Coronary artery (tissue), 2 donors: ENCODE data around the gene MDFI.

ENCODE experiments used
- DNase-seq: peaks from one replicate; pipeline ENCODE4 v3.0.0-alpha.2; 2017; ENCODE audit warnings: low spot score
- H3K27ac ChIP-seq, 2 donors: fragments of 200-600 bp; sonication (generic); one replicate each; pipeline ENCODE4 v1.5.1; 2016 to 2019
- H3K4me3 ChIP-seq: fragments of 200-600 bp; sonication (generic); 2 replicates; pipeline ENCODE4 v1.5.1; 2016; ENCODE audit warnings: mild to moderate bottlenecking, moderate library complexity
- TF ChIP-seq, protein P1 (sequence below): fragments of 200-600 bp; sonication (generic); IDR thresholded peaks from one replicate; pipeline ENCODE4 v1.5.1; 2019; ENCODE audit warnings: antibody characterized with exemption

MDFI gene

DNA sequence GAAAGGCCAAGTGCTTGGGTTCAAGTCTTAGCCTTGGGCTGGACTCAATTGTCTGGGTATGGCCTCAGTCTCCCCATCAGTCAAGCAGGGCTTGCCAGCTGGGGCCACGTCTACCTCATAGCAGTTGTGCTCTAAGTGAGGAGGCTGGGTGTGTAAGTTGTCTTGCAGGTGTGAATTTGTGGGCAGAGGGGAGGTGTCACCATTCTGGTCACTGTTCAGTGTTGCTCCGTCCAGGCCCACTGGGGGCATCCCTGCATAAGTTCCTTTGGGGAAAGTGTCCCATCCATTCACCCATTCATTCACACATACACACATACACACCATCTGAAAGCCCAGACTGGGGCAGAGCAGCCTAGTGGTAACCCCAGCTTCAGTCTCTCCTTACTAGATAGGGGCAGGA lies 60.8 kb downstream of the MDFI start:
- DNase-seq, result no peak
- peak overlapping the region in 1 of 2 donors; percentile 63 for H3K27ac ChIP-seq
- TF ChIP-seq, protein P1, sequence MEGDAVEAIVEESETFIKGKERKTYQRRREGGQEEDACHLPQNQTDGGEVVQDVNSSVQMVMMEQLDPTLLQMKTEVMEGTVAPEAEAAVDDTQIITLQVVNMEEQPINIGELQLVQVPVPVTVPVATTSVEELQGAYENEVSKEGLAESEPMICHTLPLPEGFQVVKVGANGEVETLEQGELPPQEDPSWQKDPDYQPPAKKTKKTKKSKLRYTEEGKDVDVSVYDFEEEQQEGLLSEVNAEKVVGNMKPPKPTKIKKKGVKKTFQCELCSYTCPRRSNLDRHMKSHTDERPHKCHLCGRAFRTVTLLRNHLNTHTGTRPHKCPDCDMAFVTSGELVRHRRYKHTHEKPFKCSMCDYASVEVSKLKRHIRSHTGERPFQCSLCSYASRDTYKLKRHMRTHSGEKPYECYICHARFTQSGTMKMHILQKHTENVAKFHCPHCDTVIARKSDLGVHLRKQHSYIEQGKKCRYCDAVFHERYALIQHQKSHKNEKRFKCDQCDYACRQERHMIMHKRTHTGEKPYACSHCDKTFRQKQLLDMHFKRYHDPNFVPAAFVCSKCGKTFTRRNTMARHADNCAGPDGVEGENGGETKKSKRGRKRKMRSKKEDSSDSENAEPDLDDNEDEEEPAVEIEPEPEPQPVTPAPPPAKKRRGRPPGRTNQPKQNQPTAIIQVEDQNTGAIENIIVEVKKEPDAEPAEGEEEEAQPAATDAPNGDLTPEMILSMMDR, result no peak
- H3K4me3 ChIP-seq, result no peak overlapping the region

DNA sequence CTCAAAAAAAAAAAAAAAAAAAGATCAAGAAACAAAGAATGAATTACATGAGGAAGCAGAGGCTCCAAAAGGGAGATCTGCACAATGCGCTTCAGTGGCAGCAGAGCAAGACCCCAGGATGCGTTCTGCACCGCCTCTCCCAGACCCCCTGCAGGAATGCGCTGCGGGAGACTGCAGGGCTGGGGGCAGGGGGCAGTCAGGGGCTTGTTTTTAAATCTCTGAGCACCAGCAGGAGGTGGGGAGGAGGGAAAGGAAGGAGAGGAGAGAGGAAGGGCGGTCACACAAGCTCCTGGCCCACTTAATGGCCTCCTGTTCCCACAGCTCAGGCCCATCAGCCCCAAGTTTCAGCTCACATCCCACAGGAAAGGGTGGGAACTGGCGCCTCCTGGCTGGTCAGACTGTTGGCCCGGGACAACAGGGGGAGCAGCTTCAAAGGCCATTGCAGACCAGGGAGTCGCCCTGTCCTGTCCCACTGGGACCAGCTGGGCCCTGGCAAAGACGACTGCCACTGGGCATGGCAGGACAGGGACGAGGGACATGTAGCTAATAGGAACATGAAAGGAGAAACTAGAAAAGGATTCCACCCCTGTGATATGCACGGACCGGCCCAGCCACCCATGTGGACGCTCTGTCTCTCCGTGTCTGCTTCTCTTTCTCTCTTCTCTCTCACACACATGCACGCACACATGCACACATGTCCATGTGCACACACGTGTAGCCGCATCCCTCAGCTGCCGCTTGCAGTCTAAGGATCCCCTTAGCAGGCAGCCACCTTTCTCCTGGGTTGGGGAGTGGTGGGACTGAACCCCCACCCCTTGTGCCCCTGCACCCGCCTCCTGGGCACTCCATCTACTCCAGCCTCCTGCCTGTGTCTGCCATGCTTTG lies 62.4 kb downstream of the MDFI start:
- TF ChIP-seq, protein P1, result no peak
- DNase-seq, result no peak
- H3K27ac ChIP-seq, result no peak overlapping the region
- H3K4me3 ChIP-seq, result no peak overlapping the region

DNA sequence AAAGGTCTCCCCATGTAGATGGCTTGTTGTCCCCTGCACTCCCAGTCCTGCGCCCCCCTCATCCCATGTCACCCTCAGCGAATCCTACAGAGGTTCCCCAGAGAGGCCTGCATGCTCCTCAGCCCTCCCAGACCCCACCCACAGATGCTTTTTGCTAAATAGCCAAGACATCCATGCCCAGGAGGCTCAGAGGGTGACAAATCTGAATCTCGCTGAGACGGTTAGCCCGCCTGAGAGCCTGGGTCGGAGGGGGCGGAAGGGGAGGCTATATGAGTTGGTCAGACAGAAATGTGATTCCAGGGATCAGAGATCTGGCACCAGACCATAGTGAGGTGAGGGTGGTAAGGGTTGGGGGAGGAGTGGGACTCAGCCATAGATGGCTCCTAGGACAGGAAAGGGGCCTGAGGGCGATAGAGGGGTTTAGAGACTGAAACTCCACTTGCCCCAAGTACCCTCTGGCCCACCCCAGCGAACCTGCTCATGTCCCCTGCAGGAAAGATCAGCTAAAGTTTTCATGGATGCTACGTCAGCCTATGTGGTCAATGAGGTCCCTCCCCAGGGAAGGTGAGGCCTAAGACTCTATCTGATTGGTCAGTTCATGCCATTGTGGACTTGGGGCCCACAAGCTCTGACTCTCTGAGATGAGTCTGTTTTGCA lies 63.9 kb downstream of the MDFI start:
- TF ChIP-seq, protein P1, result no peak
- DNase-seq, result no peak
- no peak overlapping the region for H3K4me3 ChIP-seq
- no peak overlapping the region for H3K27ac ChIP-seq

DNA sequence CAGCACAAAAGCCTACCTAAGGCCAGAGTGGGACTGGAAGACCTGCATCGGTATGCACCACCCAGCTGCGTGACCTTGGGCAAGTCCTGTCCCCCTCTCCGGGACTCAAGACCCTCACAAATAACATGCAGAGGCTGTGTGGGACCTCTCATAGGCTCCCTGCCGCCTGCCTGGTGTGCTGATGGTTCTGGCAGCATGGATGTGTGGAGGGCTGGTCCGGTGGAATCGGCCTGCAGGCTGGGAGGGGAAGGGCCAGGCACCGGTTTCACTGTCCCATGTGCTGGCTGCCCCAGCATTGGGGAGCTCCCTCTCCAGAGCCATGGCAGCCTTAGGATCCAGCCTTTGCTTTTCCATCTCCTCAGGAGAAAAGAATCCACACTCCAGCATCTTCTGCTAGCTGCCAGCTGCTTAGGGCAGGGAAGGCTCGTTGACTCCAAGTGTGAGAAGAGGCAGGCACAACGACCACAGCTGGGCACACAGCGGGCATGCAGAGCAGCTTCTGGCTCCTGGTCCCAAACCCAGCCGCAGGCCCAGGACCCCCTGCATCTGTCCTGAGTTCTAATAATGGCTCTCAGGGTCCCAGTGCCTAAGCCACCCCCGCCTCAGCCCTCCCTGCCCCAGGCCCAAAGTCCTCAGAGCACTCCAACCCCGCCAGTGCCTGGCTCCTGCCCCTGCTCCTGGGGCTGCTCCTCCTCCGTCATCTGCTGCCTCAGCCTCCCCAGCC lies 64.7 kb downstream of the MDFI start:
- H3K27ac ChIP-seq, result no peak overlapping the region
- H3K4me3 ChIP-seq, result no peak overlapping the region
- TF ChIP-seq, protein P1, result no peak
- no peak for DNase-seq
